Cardiac fibroblast (primary cell): ENCODE measurements around the gene ACAD10.
"Not testable (repeated sequence)": the region's sequence is repeated elsewhere in the genome, so short reads cannot be mapped to it uniquely, and the experiment has no call there.

Experiments
- DNase-seq, 2 donors: peaks; one replicate each; pipeline versions ENCODE4 v3.0.0 to v3.0.0-alpha.2; 2010; ENCODE audit warnings: low read depth in 2 of 2
- H3K4me3 ChIP-seq, 2 donors: replicated peaks in 1 of 2; 1 replicate in 1 of 2; 2 replicates in 1 of 2; pipeline ENCODE4 v1.5.1; 2011; ENCODE audit warnings: low read depth in 2 of 2, low read length in 2 of 2, mild to moderate bottlenecking in 2 of 2, moderate library complexity in 1 of 2
- TF ChIP-seq, protein P1 (sequence below): IDR thresholded peaks from one replicate; pipeline ENCODE4 v1.5.1; 2011; ENCODE audit warnings: low read depth, mild to moderate bottlenecking, low read length, inconsistent platforms

The ACAD10 gene

DNA sequence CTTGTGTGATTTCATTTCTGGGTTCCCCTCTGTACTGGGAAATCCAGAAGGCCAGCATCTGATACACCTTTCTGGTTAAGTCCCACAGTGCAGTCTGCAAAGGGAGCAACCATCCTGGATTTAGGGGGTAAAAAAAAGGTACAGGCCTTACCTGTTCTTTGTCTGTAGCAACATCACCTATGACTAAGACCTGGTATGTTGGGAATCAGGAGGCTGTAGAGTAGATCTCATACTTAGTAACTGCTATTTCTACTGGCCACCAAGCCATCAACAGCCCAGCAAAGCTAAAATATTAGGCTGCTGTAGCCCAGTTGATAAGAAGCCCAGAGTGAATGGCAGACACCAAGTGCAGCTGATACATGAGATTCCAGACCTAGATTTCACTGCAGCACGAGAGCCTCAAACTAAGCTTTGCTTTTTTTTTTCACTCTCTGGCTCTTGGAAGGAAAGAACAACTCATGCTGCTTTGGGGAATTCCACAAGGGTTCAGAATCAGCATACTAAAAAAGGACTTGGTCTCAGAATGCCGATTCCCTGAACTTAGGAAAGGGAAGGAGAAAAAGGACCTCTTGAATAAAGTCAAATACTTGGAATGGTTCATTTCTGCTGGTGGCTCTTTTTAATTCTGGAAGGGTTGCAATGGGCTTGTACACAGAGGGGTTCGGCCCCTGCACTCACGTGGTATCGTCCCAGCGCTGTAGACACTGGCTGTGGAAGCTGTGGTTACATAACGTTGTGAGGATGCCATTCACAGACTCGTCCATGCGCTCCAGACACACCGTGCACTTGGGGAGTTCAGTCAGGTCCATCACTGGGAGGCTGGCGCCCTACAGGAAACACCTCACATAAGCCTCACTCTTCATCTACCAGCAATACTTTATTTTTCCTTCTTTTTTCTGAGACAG is 20.6 kb upstream of the ACAD10 start:
- TF ChIP-seq, protein P1, sequence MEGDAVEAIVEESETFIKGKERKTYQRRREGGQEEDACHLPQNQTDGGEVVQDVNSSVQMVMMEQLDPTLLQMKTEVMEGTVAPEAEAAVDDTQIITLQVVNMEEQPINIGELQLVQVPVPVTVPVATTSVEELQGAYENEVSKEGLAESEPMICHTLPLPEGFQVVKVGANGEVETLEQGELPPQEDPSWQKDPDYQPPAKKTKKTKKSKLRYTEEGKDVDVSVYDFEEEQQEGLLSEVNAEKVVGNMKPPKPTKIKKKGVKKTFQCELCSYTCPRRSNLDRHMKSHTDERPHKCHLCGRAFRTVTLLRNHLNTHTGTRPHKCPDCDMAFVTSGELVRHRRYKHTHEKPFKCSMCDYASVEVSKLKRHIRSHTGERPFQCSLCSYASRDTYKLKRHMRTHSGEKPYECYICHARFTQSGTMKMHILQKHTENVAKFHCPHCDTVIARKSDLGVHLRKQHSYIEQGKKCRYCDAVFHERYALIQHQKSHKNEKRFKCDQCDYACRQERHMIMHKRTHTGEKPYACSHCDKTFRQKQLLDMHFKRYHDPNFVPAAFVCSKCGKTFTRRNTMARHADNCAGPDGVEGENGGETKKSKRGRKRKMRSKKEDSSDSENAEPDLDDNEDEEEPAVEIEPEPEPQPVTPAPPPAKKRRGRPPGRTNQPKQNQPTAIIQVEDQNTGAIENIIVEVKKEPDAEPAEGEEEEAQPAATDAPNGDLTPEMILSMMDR, result no peak
- DNase-seq, result no peak
- no peak overlapping the region for H3K4me3 ChIP-seq

DNA sequence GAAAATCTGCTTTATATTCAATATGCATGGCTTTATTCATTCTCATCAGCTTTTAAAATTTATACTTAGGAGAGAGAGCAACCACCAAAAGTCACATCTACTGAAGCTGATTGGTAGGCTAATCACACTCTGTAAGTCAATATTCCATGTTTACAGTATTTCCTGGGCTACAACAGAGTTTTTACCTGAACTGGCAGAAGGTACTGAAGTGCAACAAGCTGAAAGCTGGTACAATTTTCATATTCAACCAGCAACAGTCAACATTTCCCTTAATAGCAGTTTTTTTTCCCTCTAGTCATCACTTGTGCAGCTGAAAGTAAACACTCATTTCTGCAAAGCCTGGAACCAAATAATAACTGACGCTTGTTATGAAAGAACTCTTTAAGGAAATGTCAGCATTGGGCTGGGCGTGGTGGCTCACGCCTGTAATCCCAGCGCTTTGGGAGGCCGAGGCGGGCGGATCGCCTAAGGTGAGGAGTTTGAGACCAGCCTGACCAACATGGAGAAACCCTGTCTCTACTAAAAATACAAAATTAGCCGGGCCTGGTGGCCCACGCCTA is 13.0 kb upstream of the ACAD10 start:
- DNase-seq, result no peak
- TF ChIP-seq, protein P1, result no peak
- H3K4me3 ChIP-seq, result no peak overlapping the region

DNA sequence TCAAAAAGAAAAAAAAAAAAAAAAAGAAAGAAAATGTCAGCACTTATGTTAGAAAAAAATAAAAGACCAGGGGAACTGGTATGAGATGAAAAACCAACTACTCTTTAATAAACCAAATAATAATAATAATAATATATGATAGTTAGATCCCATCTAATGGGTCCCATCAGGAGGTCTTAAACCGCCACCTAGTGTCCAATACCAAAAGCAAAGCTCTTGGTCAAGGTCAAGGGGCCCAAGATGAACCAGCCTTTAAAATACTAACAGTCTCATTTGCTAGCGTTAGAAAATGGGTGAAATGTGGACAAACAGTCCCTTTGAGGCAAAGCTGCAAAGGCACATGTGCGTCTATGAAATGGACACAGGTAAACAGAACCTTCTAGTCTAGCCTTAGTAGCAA is 12.3 kb upstream of the ACAD10 start:
- TF ChIP-seq, protein P1, result peak; percentile 59
- peak; percentile 59 to 65 for DNase-seq
- no peak overlapping the region for H3K4me3 ChIP-seq

DNA sequence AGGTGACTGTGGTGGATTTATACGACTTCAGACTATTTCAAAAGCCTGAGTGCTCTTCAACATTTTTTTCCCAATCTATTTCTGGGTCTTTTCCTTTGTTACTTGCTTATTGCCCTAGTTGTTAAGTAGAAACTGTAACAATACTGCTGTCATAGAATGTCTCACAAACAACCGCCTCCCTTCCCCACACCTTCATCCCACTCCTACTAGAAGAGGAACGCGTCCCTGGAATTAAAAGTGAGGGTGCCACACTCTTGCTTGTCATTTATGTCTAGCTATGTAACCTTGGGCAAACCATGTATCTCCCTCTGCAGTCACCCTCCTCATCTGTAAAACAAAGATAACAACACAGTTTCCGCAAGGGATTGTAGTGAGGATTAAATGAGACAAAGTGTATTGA is 8.7 kb upstream of the ACAD10 start:
- TF ChIP-seq, protein P1, result no peak
- no peak overlapping the region for H3K4me3 ChIP-seq
- DNase-seq, result no peak

DNA sequence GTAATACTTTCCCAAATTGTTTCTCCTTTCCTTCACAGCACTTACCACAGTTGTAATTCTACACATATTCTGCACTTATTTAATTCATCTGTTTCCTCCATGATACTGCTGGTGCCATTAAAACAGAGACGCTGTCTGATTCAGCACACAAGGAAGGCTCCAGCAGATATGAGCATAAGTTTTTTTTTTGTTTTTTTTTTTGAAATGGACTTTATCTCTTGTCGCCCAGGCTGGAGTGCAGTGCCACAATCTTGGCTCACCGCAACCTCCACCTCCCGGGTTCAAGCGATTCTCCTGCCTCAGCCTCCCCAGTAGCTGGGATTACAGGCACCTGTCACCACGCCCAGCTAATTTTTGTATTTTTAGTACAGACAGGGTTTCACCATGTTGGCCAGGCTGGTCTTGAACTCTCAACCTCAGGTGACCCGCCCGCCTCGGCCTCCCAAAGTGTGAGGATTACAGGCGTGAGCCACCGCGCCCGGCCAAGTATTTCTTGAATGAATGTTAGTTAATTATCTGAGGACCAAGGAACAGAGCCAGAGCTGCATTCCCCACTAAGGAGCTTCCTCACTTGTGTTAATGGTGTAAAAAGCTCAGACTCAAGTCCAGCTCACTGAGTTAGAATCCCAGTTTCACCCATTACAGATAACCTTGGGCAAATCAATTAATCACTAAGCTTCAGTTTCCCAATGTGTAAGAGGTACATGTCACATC is 1.2 kb upstream of the ACAD10 start:
- DNase-seq, result not testable (repeated sequence)
- peak overlapping the region; percentile 67 to 89 for H3K4me3 ChIP-seq

DNA sequence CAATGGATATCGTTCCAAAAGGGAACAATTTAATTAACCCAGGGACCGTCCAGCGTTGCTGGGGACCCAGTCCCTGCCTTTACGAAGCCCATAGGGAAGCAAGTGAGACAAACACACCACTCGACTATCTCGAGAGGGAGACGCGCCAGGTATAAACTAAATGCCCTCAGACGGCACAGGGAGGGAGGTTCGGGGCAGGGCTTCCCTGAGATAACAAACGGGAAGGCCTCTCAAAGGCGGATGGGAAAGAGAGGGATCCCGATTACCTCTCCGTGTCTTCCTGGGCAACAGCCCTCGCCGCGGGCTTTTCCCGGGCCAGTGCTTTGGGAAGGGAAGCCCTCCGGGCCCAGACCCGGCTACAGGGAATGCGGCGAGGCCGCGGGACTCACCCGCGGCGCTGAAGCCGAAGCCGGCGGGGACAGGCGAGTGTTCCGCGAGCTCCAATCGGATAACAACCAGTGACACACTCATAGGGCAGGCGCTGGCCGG is 487 bp upstream of the ACAD10 start:
- H3K4me3 ChIP-seq, result peak overlapping the region; percentile 67 to 89

More for the DNA sequence above, 487 bp upstream of the ACAD10 start:
- no peak for DNase-seq
- TF ChIP-seq, protein P1, result no peak
